GM18870 (cell line): ENCODE data around the gene C16orf92.
"Not testable (repeated sequence)": the region's sequence is repeated elsewhere in the genome, so short reads cannot be mapped to it uniquely, and the experiment has no call there.

Source experiments
- ATAC-seq: cut with Tn5 transposase; IDR thresholded peaks from one replicate; pipeline ENCODE4 v1.9.1; 2021; ENCODE audit warnings: moderate library complexity; ENCODE audit not compliant: unreplicated experiment

Gene C16orf92

GRCh38 chr16:30023586-30023985 lies 588 bp downstream of the C16orf92 start:
- ATAC-seq = no peak

- ATAC-seq = no peak
Observed at GRCh38 chr16:30024451-30024850, 1.5 kb downstream of the C16orf92 start.

GRCh38 chr16:30025156-30025555 lies 2.2 kb downstream of the C16orf92 start:
- ATAC-seq = no peak

GRCh38 chr16:30025574-30025973 lies 2.6 kb downstream of the C16orf92 start:
- ATAC-seq = no peak

- no peak for ATAC-seq
Observed at GRCh38 chr16:30026449-30026848, 3.5 kb downstream of the C16orf92 start.

- no peak for ATAC-seq
Observed at GRCh38 chr16:30027588-30028437, 4.8 kb downstream of the C16orf92 start.

GRCh38 chr16:30028438-30029076 lies 5.6 kb downstream of the C16orf92 start:
- ATAC-seq = no peak

GRCh38 chr16:30030011-30030685 lies 7.2 kb downstream of the C16orf92 start:
- ATAC-seq = no peak

- ATAC-seq = no peak
Observed at GRCh38 chr16:30030841-30031413, 7.9 kb downstream of the C16orf92 start, which contains the start of gene TLCD3B. Gene TLCD3B, minus strand, starts transcription at chr16:30031271. Its CDS starts 744 bp downstream, at chr16:30030527.

GRCh38 chr16:30031477-30031918 lies 8.5 kb downstream of the C16orf92 start:
- ATAC-seq = no peak

- no peak for ATAC-seq
Observed at GRCh38 chr16:30032083-30032819, 9.3 kb downstream of the C16orf92 start.

GRCh38 chr16:30033270-30033669 lies 10.3 kb downstream of the C16orf92 start:
- ATAC-seq = no peak

- no peak for ATAC-seq
Observed at GRCh38 chr16:30040221-30040620, 17.2 kb downstream of the C16orf92 start.

- ATAC-seq = not testable (repeated sequence)
Observed at GRCh38 chr16:30040690-30041089, 17.7 kb downstream of the C16orf92 start.

- ATAC-seq = no peak
Observed at GRCh38 chr16:30041841-30042240, 18.8 kb downstream of the C16orf92 start.

GRCh38 chr16:30046178-30046577 lies 23.2 kb downstream of the C16orf92 start:
- ATAC-seq = no peak

- no peak for ATAC-seq
Observed at GRCh38 chr16:30046588-30046987, 23.6 kb downstream of the C16orf92 start.

GRCh38 chr16:30049871-30050270 lies 26.9 kb downstream of the C16orf92 start:
- ATAC-seq = no peak

GRCh38 chr16:30051518-30051917 lies 28.5 kb downstream of the C16orf92 start:
- no peak for ATAC-seq

GRCh38 chr16:30052671-30053372 lies 29.8 kb downstream of the C16orf92 start:
- ATAC-seq = no peak
